Psoas muscle (tissue), 8 donors: Measurements from ENCODE around the gene STOX2. TPM values are rescaled to one million over a fixed set of nuclear protein-coding genes. Genes with fewer than 3 reads are reported as not detected.

Source experiments
- ATAC-seq, 4 donors: fragments of 200-7000 bp; cut with Tn5 transposase; one replicate each; pipeline ENCODE4 v1.9.1; 2020; ENCODE audit warnings: moderate library complexity in 3 of 4, mild to moderate bottlenecking in 2 of 4
- DNase-seq, 2 donors: peaks; one replicate each; pipeline ENCODE4 v3.0.0-alpha.2; 2020
- H3K27ac ChIP-seq: fragments of 200-600 bp; one replicate; pipeline ENCODE4 v1.8.0; 2022
- H3K27me3 ChIP-seq, 3 donors: fragments of 200-600 bp in 1 of 3; one replicate each; pipeline versions ENCODE4 v1.6.1 to v1.8.0; 2013 to 2022; ENCODE audit warnings: low read length in 2 of 3, mild to moderate bottlenecking in 2 of 3, moderate library complexity in 1 of 3; ENCODE audit not compliant: insufficient read depth in 3 of 3
- H3K36me3 ChIP-seq, 2 donors: fragments of 200-600 bp in 1 of 2; one replicate each; pipeline versions ENCODE4 v1.6.1 to v1.8.0; 2013 to 2022; ENCODE audit warnings: low read depth in 1 of 2, mild to moderate bottlenecking in 1 of 2, moderate library complexity in 1 of 2; ENCODE audit not compliant: insufficient read depth in 1 of 2
- H3K4me1 ChIP-seq: fragments of 200-600 bp; one replicate; pipeline ENCODE4 v1.8.0; 2022
- H3K4me3 ChIP-seq: fragments of 200-600 bp; one replicate; pipeline ENCODE4 v1.8.0; 2022; ENCODE audit warnings: mild to moderate bottlenecking
- H3K9me3 ChIP-seq: fragments of 200-600 bp; one replicate; pipeline ENCODE4 v1.8.0; 2022
- WGBS, 3 donors: extraction: QIAGEN DNeasy Blood & Tissue Kit; methylation state at CpG; one replicate each; pipeline versions ENCODE4 v1.1.6 to v1.1.7; 2013; 5-methylcytosine and 5-hydroxymethylcytosine counted together
- intact Hi-C, 2 donors: fragments of 100-400 bp; cut with DNase I; formaldehyde crosslinking; loops; one replicate each; pipeline versions ENCODE4 v1.11.0 to v1.14.2; 2022
- polyA plus RNA-seq, 3 donors: library from polyadenylated mRNA; stranded (reverse); fragments of 200-250 nt; gene quantifications; one replicate each; pipeline ENCODE4 v1.2.3, GENCODE V29; 2013
- total RNA-seq, 4 donors: library from RNA; stranded (reverse); fragmentation: NEBNext Ultra II Directional in 2 of 4; extraction: Animal tissue kit (Norgen Biotek cat#: 25700) in 2 of 4; gene quantifications; one replicate each; pipeline versions ENCODE4 v1.2.1 to v1.2.4, GENCODE V29; 2021 to 2023
- TF ChIP-seq, protein P1 (sequence below): fragments of 200-600 bp; IDR thresholded peaks from one replicate; pipeline ENCODE4 v1.8.0; 2022; ENCODE audit warnings: antibody characterized with exemption
- donor health status: healthy with polysubstance abuse.
- donor health status: DM: no; HTN: no; CAD: no; lungs with moderate emphysema.
- donor health status: Bipolar disorder and iron deficiency.
- donor health status: healthy.
- donor health status: DM: yes; HTN: yes; CAD: no.
- donor health status: DM: no; HTN: no; CAD: no.
- donor health status: DM: no; HTN: no; CAD: no.
- donor health status: DM: yes; HTN: yes; CAD: no.

Gene STOX2
- total and polyA plus RNA-seq, 7 donors = 0.41 to 9.3 (median 3.4) TPM

DNA sequence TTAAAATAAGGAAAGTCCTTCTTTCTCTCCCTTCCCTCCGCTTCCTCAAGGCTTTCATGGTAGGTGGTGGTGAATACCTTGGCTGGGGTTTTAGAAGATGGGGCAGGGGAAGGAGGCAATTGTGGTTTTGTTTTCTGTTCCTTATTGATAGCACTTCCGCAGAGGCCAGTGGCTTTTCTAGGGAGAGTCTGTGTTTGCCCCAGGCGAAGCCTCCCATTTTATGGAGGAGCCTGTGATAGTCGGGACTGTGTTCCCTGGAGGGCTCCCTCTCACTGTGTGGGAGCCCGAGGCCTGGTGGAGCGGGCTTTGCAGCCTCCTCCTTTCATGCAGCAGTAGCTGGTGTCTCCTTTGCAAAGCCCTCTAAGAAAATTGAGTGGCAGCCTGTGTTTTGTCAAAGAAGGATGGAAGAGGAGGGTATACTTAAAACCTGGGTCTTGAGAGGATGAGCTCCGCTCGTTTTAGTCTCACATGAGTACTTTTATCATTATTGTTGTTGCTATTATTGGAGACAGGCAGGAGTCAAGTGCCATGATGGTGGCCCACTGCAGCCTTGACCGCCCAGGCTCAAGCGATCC, 29.8 kb upstream of the STOX2 start:
- H3K36me3 ChIP-seq = no peaks in the 10 kb centered on the region
- H3K27me3 ChIP-seq = no peaks in the 10 kb centered on the region
- H3K4me3 ChIP-seq = no peak overlapping the region
- ATAC-seq (no peak), DNase-seq (no peak)
- peaks cover 8% of the 10 kb centered on the region for H3K4me1 ChIP-seq
- TF ChIP-seq, protein P1, sequence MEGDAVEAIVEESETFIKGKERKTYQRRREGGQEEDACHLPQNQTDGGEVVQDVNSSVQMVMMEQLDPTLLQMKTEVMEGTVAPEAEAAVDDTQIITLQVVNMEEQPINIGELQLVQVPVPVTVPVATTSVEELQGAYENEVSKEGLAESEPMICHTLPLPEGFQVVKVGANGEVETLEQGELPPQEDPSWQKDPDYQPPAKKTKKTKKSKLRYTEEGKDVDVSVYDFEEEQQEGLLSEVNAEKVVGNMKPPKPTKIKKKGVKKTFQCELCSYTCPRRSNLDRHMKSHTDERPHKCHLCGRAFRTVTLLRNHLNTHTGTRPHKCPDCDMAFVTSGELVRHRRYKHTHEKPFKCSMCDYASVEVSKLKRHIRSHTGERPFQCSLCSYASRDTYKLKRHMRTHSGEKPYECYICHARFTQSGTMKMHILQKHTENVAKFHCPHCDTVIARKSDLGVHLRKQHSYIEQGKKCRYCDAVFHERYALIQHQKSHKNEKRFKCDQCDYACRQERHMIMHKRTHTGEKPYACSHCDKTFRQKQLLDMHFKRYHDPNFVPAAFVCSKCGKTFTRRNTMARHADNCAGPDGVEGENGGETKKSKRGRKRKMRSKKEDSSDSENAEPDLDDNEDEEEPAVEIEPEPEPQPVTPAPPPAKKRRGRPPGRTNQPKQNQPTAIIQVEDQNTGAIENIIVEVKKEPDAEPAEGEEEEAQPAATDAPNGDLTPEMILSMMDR = no peak
- intact Hi-C loops = no loop called here
- no peaks in the 10 kb centered on the region for H3K9me3 ChIP-seq
- WGBS, 3 donors = 85 to 92% (median 89%) methylated on average over 10 of the region's 10 CpGs
- H3K27ac ChIP-seq = no peak overlapping the region

DNA sequence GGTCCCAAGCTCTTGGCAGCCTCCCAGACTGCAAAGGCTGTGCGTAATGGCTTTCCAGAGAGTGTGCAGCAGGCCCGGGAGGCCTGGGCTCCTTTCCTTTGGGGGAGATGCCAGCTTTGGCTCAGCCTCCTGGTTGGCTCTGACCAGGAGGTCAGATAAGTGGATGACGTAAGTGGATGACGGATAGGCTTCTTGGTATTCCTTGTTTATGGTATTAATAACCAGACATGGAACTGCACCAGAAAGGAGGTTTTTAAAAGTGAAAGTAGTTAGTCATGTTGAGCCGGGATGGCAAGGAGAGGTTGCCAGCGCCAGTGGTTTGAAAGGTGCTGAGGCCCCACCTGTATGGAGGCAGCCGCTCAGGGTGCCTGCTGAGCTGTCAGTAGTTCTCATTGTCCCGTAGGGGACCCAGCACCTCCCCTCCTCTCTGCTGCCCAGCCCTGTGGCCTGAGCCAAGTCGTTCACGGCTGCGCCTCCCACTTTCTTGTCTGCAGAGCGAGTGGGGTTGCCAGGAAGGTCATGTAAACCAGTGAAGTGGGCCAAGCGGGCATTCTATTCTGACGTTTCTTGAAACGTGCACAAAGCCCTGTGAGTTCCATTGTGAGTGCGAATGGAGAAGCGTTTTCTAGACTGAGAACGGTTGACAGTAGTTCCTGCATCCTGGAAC, 28.7 kb upstream of the STOX2 start:
- H3K36me3 ChIP-seq = no peaks in the 10 kb centered on the region
- TF ChIP-seq, protein P1 = no peak
- no peaks in the 10 kb centered on the region for H3K27me3 ChIP-seq
- H3K4me3 ChIP-seq = peak overlapping the region; percentile 63
- DNase-seq (peak; percentile 67 to 71), ATAC-seq (peak; percentile 78 to 91 (median 87))
- WGBS, 3 donors = 12 to 13% (median 13%) methylated on average over 18 of the region's 18 CpGs
- peaks cover 8% of the 10 kb centered on the region for H3K4me1 ChIP-seq
- peak overlapping the region; percentile 65 for H3K27ac ChIP-seq
- H3K9me3 ChIP-seq = no peaks in the 10 kb centered on the region
- intact Hi-C loops = no loop called here

DNA sequence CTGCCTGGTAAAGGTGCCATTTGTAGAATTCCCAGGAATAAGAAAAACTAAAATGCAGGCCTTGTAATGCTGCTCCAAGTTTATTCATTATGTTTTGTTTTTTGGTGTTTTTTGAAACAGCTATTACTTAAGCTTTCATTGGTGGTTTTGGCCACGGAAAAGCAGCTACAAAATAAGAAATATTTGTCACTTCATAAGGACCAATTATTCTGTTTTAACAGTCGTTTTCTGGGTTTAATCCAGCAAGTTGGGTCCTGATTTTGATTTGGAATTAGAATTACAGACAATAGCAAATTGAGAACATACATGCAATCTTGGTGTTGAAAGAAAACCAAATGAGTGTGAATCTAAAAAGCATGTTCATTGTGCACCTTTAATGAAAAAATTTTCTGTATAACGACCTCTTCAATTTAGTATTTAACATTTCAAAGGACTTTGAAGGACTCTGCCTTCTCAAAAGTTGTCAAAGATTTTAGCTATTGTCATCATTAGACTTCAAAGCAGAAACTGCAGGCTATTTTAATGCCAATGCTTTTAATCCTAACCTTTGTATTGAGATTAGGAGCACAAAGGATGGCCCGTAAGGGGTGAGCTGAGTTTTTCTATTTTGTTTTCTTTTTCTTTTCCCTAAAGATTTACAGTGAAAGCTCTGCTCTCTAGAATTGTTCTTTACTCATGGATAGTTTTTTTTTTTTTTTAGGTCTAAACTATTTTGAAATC, 26.7 kb upstream of the STOX2 start:
- ATAC-seq (no peak), DNase-seq (no peak)
- TF ChIP-seq, protein P1 = no peak
- intact Hi-C loops = no loop called here
- no peaks in the 10 kb centered on the region for H3K27me3 ChIP-seq
- no peak overlapping the region for H3K27ac ChIP-seq
- 89 to 94% (median 92%) methylated on average over 4 of the region's 4 CpGs for WGBS, 3 donors
- H3K4me3 ChIP-seq = no peak overlapping the region
- H3K9me3 ChIP-seq = no peaks in the 10 kb centered on the region
- H3K4me1 ChIP-seq = peaks cover 8% of the 10 kb centered on the region
- H3K36me3 ChIP-seq = no peaks in the 10 kb centered on the region

DNA sequence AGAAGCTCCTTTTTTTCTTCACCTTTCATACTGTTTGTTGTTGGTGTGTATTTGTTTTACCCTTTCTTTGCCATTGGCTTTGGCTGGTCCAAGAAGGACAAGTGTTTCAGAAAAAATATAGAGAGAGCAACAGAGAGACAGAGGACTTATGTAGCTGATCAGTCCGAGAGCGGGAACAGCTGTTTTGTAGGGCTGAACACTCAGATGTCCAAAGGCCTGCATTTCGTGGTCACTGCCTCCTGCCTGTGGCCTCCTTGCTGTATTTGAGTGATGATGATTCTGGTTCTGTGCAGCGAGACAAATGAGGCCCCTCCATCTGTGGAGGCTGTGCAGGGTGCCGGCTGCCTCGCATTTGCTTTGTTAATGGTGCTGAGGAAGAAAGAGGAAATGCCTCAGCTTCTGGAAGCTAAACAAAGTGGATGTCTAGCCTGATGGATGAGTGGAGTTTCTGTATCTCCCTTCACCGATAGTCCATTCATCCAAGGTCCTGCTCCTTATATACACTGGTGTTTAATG, 19.8 kb upstream of the STOX2 start:
- intact Hi-C loops = no loop called here
- DNase-seq (no peak), ATAC-seq (no peak)
- 66 to 81% (median 73%) methylated on average over 7 of the region's 7 CpGs for WGBS, 3 donors
- no peaks in the 10 kb centered on the region for H3K36me3 ChIP-seq
- TF ChIP-seq, protein P1 = no peak
- H3K4me1 ChIP-seq = no peaks in the 10 kb centered on the region
- H3K27ac ChIP-seq = no peak overlapping the region
- no peaks in the 10 kb centered on the region for H3K9me3 ChIP-seq
- H3K4me3 ChIP-seq = no peak overlapping the region
- no peaks in the 10 kb centered on the region for H3K27me3 ChIP-seq
